ENCODE results near the gene TPST1. TPM values are rescaled to one million over a fixed set of nuclear protein-coding genes. Genes with fewer than 3 reads are reported as not detected.

TPST1 gene
- total and polyA plus RNA-seq, 2 of the 8 experiments (the other 6 are each of a cell fraction or from before 2014, with no cell fraction given), result 8.2 to 18.4 TPM

DNA sequence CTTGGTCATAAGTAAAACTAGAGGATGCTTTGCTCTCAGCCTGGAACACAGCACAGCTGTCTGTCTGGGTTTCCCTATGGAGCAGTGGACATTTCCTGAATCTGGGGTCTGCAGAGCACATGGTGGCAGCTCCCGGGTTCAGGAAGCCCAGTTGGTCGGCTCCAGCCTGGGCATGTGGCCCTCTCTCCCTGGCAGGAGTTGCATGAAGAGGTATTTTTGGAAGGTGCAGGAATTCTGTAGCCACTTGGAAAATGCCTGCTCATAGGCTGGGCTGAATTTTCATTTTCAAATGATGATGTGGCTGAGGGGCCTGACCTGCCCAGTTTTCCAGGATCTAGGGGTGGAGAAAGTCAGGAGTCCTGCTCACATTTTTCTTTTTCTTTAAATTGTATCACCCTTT is 6.7 kb upstream of the TPST1 start:
- no peaks in the 10 kb centered on the region for H3K79me1 ChIP-seq (ENCODE audit: low read depth, low read length)
- H3K36me3 ChIP-seq (ENCODE audit: control insufficient read depth in 2 of 4, insufficient read depth in 4 of 4, low read length in 3 of 4), result no peaks in the 10 kb centered on the region
- H4K5ac ChIP-seq (ENCODE audit: insufficient read length, low read depth, low read length), result no peak overlapping the region
- no peak for FAIRE-seq
- no peak overlapping the region for H3K4me2 ChIP-seq (ENCODE audit: insufficient read depth in 1 of 2, low read depth in 2 of 2, low read length in 2 of 2)
- H3K23ac ChIP-seq (ENCODE audit: insufficient read length), result no peak overlapping the region
- no peaks in the 10 kb centered on the region for H3K27me3 ChIP-seq (replicated peaks in 1 of 4; ENCODE audit: control insufficient read depth in 3 of 4, extremely low read depth in 1 of 4, insufficient read depth in 3 of 4, low read length in 3 of 4)
- H4K20me1 ChIP-seq (replicated peaks in 1 of 2; ENCODE audit: control insufficient read depth in 1 of 2, insufficient read depth in 2 of 2, low read length in 2 of 2), result no peaks in the 10 kb centered on the region
- no peak overlapping the region for H2BK120ac ChIP-seq (replicated peaks; ENCODE audit: low read depth, low read length)
- H3K27ac ChIP-seq (ENCODE audit: low read depth, low read length), result no peak overlapping the region
- H3K56ac ChIP-seq (replicated peaks; ENCODE audit: insufficient read length, low read depth, low read length), result no peak overlapping the region
- CTCF ChIA-PET (ENCODE audit: partially characterized antibody), result interaction anchor here (0.6 to 1.4 kb wide), 4 partner anchors 14 to 771 kb away, joined by 3 to 5 read pairs (median 4); no protein-coding TSS in a partner anchor
- H3K4ac ChIP-seq (replicated peaks; ENCODE audit: insufficient read length, low read depth, low read length), result no peak overlapping the region
- no peaks in the 10 kb centered on the region for H3K9me3 ChIP-seq (ENCODE audit: insufficient read depth in 2 of 2, low read depth in 1 of 2, low read length in 1 of 2)
- H2BK12ac ChIP-seq (ENCODE audit: low read depth, low read length), result no peak overlapping the region
- H3K23me2 ChIP-seq (ENCODE audit: low read depth, low read length), result no peaks in the 10 kb centered on the region
- no peak overlapping the region for H3K18ac ChIP-seq (ENCODE audit: extremely low read depth, low read length)
- no peak overlapping the region for H3K9ac ChIP-seq (replicated peaks in 1 of 4; ENCODE audit: extremely low read depth in 1 of 4, low read depth in 3 of 4, low read length in 3 of 4)
- DNase-seq (ENCODE audit: low read depth in 1 of 2, low spot score in 2 of 2), result no peak
- H3K4me3 ChIP-seq (ENCODE audit: extremely low read depth in 1 of 4, insufficient read depth in 2 of 4, low read depth in 3 of 4, low read length in 4 of 4), result no peak overlapping the region
- H2BK20ac ChIP-seq (ENCODE audit: low read length), result no peak overlapping the region
- H3K79me2 ChIP-seq (ENCODE audit: control insufficient read depth in 1 of 2, insufficient read depth in 2 of 2, low read length in 2 of 2), result no peaks in the 10 kb centered on the region
- POLR2A ChIA-PET (ENCODE audit: partially characterized antibody), result interaction anchor here (0.7 kb wide), 1 partner anchor 19 kb away, joined by 3 read pairs; no protein-coding TSS in a partner anchor
- no peak overlapping the region for H4K91ac ChIP-seq (replicated peaks; ENCODE audit: insufficient read length, low read length)
- H2BK5ac ChIP-seq (ENCODE audit: low read depth, low read length), result no peak overlapping the region
- no peaks in the 10 kb centered on the region for H3K4me1 ChIP-seq (replicated peaks in 1 of 4; ENCODE audit: control insufficient read depth in 3 of 4, insufficient read depth in 4 of 4, low read length in 3 of 4)
- 100% methylated on average over 2 of the region's 2 CpGs; no CpG with 5 or more reads in 1 of the 2 experiments for WGBS, 2 experiments (ENCODE audit: extremely low coverage in 1 of 2, insufficient coverage in 1 of 2, insufficient read length in 1 of 2, insufficient replicate concordance in 2 of 2, low coverage in 1 of 2, low lambda C conversion rate in 2 of 2, missing lambda C conversion rate in 1 of 2)
- no peak overlapping the region for H2AK5ac ChIP-seq (ENCODE audit: low read depth, low read length)
- H4K8ac ChIP-seq (ENCODE audit: extremely low read depth, insufficient read depth, low read length), result peak overlapping the region; percentile 63; the same call in 1 of the 2 replicates
- peak overlapping the region; percentile 70 for H2AFZ ChIP-seq (ENCODE audit: low read length)
- H2BK15ac ChIP-seq (ENCODE audit: low read length), result no peak overlapping the region
- H3K14ac ChIP-seq (ENCODE audit: insufficient read length), result no peak overlapping the region
- TF ChIP-seq GABPA (IDR thresholded peaks at IDR 0.05; ENCODE audit: borderline replicate concordance, insufficient read depth, low read length) (no peak), RAD21 (IDR thresholded peaks at IDR 0.05 in 1 of 2, conservative IDR thresholded peaks at IDR 0.05 in 1 of 2; ENCODE audit: low read depth in 2 of 2, low read length in 2 of 2) (no peak)

Data from H1 (cell line).